ENCODE measurements around the gene RNASE12. TPM values are rescaled to one million over a fixed set of nuclear protein-coding genes. Genes with fewer than 3 reads are reported as not detected.

RNASE12 gene
- total RNA-seq, 1 experiment from 2014 or later = not detected

GRCh38 chr14:20627346-20628027 lies 36.3 kb upstream of the RNASE12 start:
- DNase-seq = no peak
- peak overlapping the region; percentile 87 to 94 for H3K4me3 Mint-ChIP-seq

More at GRCh38 chr14:20627346-20628027, 36.3 kb upstream of the RNASE12 start:
- Histone ChIP-seq H4K5ac (ENCODE audit: insufficient read length, low read depth, low read length) (no peak overlapping the region), H2BK20ac (ENCODE audit: low read depth, low read length, poor library complexity, severe bottlenecking) (no peak overlapping the region), H4K8ac (replicated peaks; ENCODE audit: insufficient read length, low read depth, low read length) (no peak overlapping the region), H3K4me2 (ENCODE audit: insufficient read depth, insufficient read length, low read length) (peak overlapping the region; percentile 100), H3K9me3 (ENCODE audit: control insufficient read depth, low read depth, low read length) (no peaks in the 10 kb centered on the region), H3T11ph (ENCODE audit: low read length) (no peak overlapping the region), H3K79me1 (ENCODE audit: insufficient read depth, low read depth, low read length, poor library complexity, severe bottlenecking) (no peaks in the 10 kb centered on the region), H2BK12ac (ENCODE audit: insufficient read length, low read depth, low read length) (no peak overlapping the region), H3K23ac (ENCODE audit: insufficient read length, low read depth, low read length) (no peak overlapping the region), H2BK15ac (ENCODE audit: low read depth, low read length) (no peak overlapping the region), H3K9ac (ENCODE audit: extremely low read depth, insufficient read length, low read length) (no peak overlapping the region), H3K14ac (ENCODE audit: insufficient read depth, low read length) (no peak overlapping the region), H2AFZ (ENCODE audit: low read length) (no peak overlapping the region), H2BK120ac (ENCODE audit: low read depth, low read length, poor library complexity, severe bottlenecking) (no peak overlapping the region), H4K91ac (ENCODE audit: insufficient read length, low read depth, low read length) (no peak overlapping the region), H4K20me1 (ENCODE audit: control insufficient read depth, insufficient read depth, insufficient read length) (no peaks in the 10 kb centered on the region), H3K4me1 (ENCODE audit: insufficient read depth, low read length) (no peaks in the 10 kb centered on the region), H3K18ac (ENCODE audit: insufficient read length, low read depth, low read length) (no peak overlapping the region), H3K4ac (ENCODE audit: low read depth, low read length) (no peak overlapping the region), H3K27ac (ENCODE audit: insufficient read length, low read depth, low read length) (no peak overlapping the region), H2AK5ac (ENCODE audit: insufficient read length, low read length) (no peak overlapping the region), H3K79me2 (ENCODE audit: insufficient read depth, low read length) (no peaks in the 10 kb centered on the region), H3K56ac (ENCODE audit: insufficient read length, low read depth, low read length) (no peak overlapping the region), H3K23me2 (ENCODE audit: insufficient read length, low read depth, low read length, poor library complexity, severe bottlenecking) (peaks cover 44% of the 10 kb centered on the region), H2BK5ac (ENCODE audit: insufficient read length, low read length) (no peak overlapping the region), H3K27me3 (ENCODE audit: insufficient read depth, low read length) (peaks cover 8% of the 10 kb centered on the region; the same call in 1 of the 2 replicates)
- Mint-ChIP-seq H3K27me3 (ENCODE audit: low read depth) (peaks cover 60% of the 10 kb centered on the region), H3K9me3 (peaks cover 0 to 2% of the 10 kb centered on the region in 2 experiments; a peak in 2 of 5 replicates), H3K36me3 (ENCODE audit: insufficient read depth in 1 of 3, low read depth in 3 of 3) (peaks cover 0 to 2% (median 0%) of the 10 kb centered on the region in 3 experiments; a peak in 1 of 7 replicates), H3K4me1 (peaks cover 42 to 43% of the 10 kb centered on the region in 2 experiments), H3K27ac (no peak overlapping the region)
- no CpG with 5 or more reads among the region's 5 CpGs for WGBS (ENCODE audit: extremely low coverage, insufficient read length, low lambda C conversion rate)
- TF ChIP-seq CTCF (conservative IDR thresholded peaks at IDR 0.05) = no peak

All from H9 (cell line).